Measurements from ENCODE around the gene CCDC88C. TPM values are rescaled to one million over a fixed set of nuclear protein-coding genes. Genes with fewer than 3 reads are reported as not detected.
"Not testable (repeated sequence)": the region's sequence is repeated elsewhere in the genome, so short reads cannot be mapped to it uniquely, and the experiment has no call there.

Gene CCDC88C
- polyA plus RNA-seq, 3 donors from 2014 or later = 19.5 to 58.2 (median 21.2) TPM

DNA sequence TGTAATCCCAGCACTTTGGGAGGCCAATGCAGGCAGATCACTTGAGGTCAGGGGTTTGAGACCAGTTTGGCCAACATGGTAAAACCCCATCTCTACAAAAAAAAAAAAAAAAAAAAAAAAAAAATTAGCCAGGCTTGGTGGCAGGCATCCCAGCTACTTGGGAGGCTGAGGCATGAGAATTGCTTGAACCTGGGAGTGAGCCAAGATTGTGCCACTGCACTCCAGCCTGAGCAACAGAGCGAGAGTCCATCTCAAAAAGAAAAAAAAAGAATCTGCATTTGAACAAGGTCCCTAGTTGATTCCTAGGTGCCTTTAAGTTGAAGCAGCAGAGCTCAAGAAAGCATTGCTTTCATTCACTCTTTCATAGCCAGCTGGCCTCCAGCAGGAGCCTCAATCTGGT, 11.3 kb upstream of the CCDC88C start:
- DNase-seq; H3K36me3 Mint-ChIP-seq; H3K4me3 Mint-ChIP-seq; H3K27ac Mint-ChIP-seq; H3K9me3 Mint-ChIP-seq; H3K27me3 Mint-ChIP-seq (ENCODE audit: low read depth in 3 of 3): not testable (repeated sequence)
- peaks cover 11 to 13% of the 10 kb centered on the region in 2 donors for H3K4me1 Mint-ChIP-seq

DNA sequence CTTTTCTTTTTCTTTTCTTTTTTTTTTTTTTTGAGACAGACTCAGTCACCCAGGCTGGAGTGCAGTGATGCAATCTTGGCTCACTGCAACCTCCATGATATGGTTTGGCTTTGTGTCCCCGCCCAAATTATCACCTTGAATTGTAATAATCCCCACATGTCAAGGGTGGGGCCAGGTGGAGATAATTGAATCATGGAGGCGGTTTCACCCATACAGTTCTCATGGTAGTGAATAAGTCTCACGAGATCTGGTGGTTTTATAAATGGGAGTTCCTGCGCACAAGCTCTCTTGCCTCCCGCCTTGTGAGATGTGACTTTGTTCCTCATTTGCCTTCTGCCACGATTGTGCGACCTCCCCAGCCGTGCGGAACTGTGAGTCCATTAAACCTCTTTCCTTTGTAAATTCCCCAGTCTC, 7.9 kb upstream of the CCDC88C start:
- not testable (repeated sequence) for H3K36me3 Mint-ChIP-seq; DNase-seq; H3K27me3 Mint-ChIP-seq (ENCODE audit: low read depth in 3 of 3); H3K27ac Mint-ChIP-seq; H3K4me3 Mint-ChIP-seq; H3K9me3 Mint-ChIP-seq
- peaks cover 11 to 13% of the 10 kb centered on the region in 2 donors for H3K4me1 Mint-ChIP-seq

DNA sequence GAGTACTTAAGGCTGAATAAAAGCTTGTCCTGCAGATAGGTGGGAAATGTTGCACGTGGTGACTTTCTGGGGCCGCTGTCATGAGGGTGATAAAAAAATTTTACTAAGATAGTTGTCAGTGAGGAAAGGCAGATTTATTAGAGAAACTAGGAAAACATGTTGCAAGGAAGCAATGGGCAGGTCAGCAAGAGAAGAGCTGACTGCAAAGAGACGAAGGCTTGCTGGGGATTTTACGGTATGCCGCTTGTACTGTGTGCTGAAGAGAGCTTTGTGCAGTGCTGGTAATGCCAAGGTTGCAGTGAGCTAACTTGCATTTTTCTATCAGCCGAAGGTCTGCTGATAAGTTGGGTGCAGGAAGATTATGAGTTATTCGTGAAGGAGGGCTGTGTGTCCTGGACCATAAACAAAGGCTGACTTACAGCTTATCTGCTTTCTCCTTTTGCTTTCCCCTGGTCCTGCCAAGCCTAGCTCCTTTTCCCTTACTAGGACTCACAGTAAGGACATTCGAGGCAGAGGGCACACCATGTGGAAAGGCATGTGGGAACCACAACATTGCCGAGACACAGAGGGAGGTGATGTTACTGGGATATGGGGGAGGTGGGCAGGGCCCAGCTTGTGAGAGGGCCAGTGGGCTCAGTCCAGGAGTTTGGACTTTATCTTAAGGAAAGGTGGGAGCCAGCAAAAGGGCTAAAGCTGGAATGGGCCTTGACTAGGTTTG, 7.4 kb upstream of the CCDC88C start:
- Mint-ChIP-seq H3K36me3 (peaks cover 0 to 3% (median 0%) of the 10 kb centered on the region in 3 donors), H3K27me3 (ENCODE audit: low read depth in 3 of 3) (peaks cover 0 to 4% (median 1%) of the 10 kb centered on the region in 3 donors), H3K4me3 (no peak overlapping the region), H3K9me3 (no peaks in the 10 kb centered on the region), H3K4me1 (peaks cover 11 to 13% of the 10 kb centered on the region in 2 donors), H3K27ac (no peak overlapping the region)
- DNase-seq = no peak

DNA sequence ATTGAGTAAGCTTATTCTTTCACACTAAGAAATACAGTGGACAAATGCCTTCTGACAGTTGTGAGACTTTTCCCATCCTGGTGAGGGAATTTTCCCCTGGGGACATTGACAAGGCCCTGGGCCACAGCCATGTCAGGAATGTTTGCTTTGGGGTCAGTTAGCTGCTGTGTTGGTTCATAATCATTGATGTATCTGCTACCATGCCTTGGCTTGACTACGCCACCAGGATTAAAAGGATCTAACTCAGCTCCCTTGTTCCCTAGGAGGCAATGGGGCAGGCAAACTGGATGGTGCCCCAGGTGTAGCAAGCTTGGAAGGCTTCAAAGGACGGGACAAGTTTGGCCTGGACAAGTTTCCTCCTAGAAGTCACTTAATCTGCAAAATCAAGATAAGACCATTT, 3.1 kb upstream of the CCDC88C start:
- H3K27ac Mint-ChIP-seq = no peak overlapping the region
- H3K27me3 Mint-ChIP-seq (ENCODE audit: low read depth in 3 of 3) = peaks cover 9 to 23% (median 18%) of the 10 kb centered on the region in 3 donors
- DNase-seq = no peak
- no peak overlapping the region for H3K4me3 Mint-ChIP-seq
- H3K36me3 Mint-ChIP-seq = peaks cover 5 to 7% (median 6%) of the 10 kb centered on the region in 3 donors
- H3K4me1 Mint-ChIP-seq = peaks cover 18 to 21% of the 10 kb centered on the region in 2 donors
- no peaks in the 10 kb centered on the region for H3K9me3 Mint-ChIP-seq

DNA sequence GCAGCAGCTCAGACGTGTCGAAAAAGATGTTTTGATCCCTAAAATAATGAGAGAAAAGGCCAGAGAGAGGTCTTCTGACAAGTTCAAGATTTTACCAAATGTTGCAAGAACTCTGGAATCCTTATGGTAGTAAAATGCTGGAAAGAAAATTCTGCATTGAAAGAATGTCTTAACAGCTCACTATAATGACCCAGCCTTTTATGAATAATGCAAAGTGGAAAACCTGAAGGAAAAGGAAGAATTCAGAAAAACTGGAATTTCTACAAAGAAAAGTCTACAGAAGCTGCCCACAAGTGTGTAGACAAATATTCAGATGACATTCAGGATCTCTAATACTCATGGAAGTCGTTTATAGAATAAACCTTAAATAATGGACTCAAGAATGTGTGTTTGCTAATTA, 1.8 kb upstream of the CCDC88C start:
- H3K4me1 Mint-ChIP-seq = peaks cover 28 to 33% of the 10 kb centered on the region in 2 donors
- H3K27me3 Mint-ChIP-seq (ENCODE audit: low read depth in 3 of 3) = peaks cover 14 to 27% (median 27%) of the 10 kb centered on the region in 3 donors
- peak overlapping the region in 4 of 5 donors; percentile 74 to 83 (median 80) for H3K4me3 Mint-ChIP-seq
- no peaks in the 10 kb centered on the region for H3K9me3 Mint-ChIP-seq
- DNase-seq = no peak
- H3K27ac Mint-ChIP-seq = peak overlapping the region; percentile 68 to 92 (median 80)
- peaks cover 4 to 16% (median 14%) of the 10 kb centered on the region in 3 donors for H3K36me3 Mint-ChIP-seq

DNA sequence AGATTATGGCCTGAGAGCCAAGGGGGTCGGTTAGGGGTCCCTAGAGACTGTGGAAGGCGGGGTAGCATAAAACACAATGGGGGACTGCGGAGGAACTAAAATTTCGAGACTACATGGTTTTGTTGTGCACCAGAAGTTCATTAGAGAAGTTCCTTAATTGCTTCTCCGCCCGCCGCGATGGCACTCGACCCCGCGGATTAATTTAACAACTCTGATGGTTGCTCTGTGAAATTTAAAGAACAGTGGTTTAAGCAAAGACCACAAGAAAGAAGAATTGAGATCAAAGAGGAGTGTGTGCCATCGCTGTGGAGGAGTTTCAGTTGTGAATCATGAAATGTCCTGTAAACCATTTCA, 1.4 kb upstream of the CCDC88C start:
- Mint-ChIP-seq H3K36me3 (peaks cover 4 to 21% (median 16%) of the 10 kb centered on the region in 3 donors), H3K9me3 (no peaks in the 10 kb centered on the region), H3K27me3 (ENCODE audit: low read depth in 3 of 3) (peaks cover 14 to 30% (median 27%) of the 10 kb centered on the region in 3 donors), H3K4me1 (peaks cover 33 to 37% of the 10 kb centered on the region in 2 donors), H3K27ac (peak overlapping the region; percentile 68 to 92 (median 80)), H3K4me3 (peak overlapping the region; percentile 73 to 83 (median 78))
- no peak for DNase-seq

DNA sequence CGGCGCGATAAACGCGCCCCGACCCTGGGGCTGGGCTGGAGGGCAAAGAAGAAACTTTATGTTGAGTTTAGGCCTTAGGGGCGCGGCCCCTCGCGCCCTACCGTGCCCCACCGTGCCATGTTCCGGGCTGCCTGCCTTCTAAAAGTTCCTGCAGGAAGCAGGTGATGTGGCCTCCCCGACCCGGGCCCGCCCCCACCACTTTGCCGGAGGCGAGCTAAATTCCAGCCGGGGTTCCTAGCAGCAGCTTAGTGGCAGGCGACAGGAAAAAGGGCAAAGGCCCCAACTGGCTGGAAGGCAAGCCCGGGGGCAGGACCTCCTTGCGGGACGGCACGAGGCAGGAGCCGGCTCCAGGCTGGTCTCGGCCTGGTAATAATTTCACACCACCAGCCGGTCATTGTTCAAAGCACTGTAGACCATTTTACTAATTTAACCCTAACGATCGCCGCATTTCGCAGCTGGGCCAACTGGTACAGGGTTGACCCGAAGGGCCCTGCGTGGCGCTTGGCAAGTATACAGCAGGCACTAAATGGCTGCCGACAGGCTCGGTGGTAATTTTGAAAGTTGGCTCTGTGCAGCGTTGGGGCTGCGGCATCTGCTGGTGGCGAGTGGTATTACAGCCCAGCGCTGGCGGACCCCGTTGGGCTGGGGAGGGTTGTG, 895 bp upstream of the CCDC88C start:
- no peaks in the 10 kb centered on the region for H3K9me3 Mint-ChIP-seq
- H3K4me3 Mint-ChIP-seq = peak overlapping the region; percentile 73 to 83 (median 78)
- DNase-seq = peak; percentile 77 to 80 (median 79)
- peaks cover 8 to 25% (median 20%) of the 10 kb centered on the region in 3 donors for H3K36me3 Mint-ChIP-seq
- H3K27ac Mint-ChIP-seq = peak overlapping the region; percentile 68 to 92 (median 80)
- peaks cover 14 to 30% (median 27%) of the 10 kb centered on the region in 3 donors for H3K27me3 Mint-ChIP-seq (ENCODE audit: low read depth in 3 of 3)
- peaks cover 38 to 42% of the 10 kb centered on the region in 2 donors for H3K4me1 Mint-ChIP-seq

DNA sequence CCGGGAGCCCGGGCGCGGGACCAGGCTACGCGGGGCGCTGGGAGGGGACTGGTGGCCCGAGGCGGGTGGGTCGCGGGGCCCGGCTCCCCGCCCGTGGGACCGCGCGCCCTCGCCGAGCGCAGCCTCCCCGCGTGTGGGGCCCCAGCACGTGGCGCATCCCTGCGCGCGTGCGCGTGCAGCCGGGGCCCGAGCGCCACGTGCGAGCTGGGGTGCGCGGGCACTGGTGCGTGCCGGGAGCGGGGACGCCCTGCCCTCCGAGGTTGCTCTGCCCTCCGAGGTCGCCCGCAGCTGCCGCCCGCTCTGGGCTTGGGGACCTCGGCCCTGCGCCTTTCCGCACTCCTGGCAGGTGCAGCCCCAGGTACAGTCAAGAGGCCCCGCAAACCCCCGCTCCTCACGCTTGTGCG, 365 bp upstream of the CCDC88C start:
- Mint-ChIP-seq H3K4me3 (peak overlapping the region; percentile 73 to 83 (median 78)), H3K27me3 (ENCODE audit: low read depth in 3 of 3) (peaks cover 14 to 30% (median 27%) of the 10 kb centered on the region in 3 donors), H3K27ac (peak overlapping the region in 1 of 6 donors; percentile 83), H3K9me3 (no peaks in the 10 kb centered on the region), H3K36me3 (peaks cover 12 to 25% (median 20%) of the 10 kb centered on the region in 3 donors), H3K4me1 (peaks cover 43 to 48% of the 10 kb centered on the region in 2 donors)
- DNase-seq = peak; percentile 79 to 83 (median 83)

DNA sequence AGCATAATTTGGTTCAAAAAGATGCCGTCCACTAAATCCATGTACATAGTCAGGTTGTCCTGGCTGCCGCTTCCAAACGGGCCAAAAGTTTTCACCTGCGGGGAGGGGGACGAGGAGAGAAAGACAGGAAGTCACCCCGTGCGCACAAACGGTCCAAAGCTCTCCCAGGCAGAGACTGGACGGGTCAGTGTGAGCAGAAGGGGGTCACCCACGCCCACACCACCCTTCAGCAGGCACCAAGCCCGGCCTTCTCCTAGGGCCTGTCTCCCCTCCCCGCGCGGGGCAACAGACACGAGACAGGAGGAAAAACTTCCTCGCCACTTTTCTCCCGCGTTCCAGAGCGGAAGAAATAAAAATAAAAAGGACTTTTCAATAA, 888 bp downstream of the CCDC88C start:
- Mint-ChIP-seq H3K27ac (peak overlapping the region; percentile 98 to 100 (median 99)), H3K4me3 (peak overlapping the region; percentile 98 to 100 (median 99)), H3K9me3 (no peaks in the 10 kb centered on the region), H3K4me1 (peaks cover 53 to 60% of the 10 kb centered on the region in 2 donors), H3K27me3 (ENCODE audit: low read depth in 3 of 3) (peaks cover 14 to 30% (median 27%) of the 10 kb centered on the region in 3 donors), H3K36me3 (peaks cover 16 to 25% (median 20%) of the 10 kb centered on the region in 3 donors)
- DNase-seq = no peak

DNA sequence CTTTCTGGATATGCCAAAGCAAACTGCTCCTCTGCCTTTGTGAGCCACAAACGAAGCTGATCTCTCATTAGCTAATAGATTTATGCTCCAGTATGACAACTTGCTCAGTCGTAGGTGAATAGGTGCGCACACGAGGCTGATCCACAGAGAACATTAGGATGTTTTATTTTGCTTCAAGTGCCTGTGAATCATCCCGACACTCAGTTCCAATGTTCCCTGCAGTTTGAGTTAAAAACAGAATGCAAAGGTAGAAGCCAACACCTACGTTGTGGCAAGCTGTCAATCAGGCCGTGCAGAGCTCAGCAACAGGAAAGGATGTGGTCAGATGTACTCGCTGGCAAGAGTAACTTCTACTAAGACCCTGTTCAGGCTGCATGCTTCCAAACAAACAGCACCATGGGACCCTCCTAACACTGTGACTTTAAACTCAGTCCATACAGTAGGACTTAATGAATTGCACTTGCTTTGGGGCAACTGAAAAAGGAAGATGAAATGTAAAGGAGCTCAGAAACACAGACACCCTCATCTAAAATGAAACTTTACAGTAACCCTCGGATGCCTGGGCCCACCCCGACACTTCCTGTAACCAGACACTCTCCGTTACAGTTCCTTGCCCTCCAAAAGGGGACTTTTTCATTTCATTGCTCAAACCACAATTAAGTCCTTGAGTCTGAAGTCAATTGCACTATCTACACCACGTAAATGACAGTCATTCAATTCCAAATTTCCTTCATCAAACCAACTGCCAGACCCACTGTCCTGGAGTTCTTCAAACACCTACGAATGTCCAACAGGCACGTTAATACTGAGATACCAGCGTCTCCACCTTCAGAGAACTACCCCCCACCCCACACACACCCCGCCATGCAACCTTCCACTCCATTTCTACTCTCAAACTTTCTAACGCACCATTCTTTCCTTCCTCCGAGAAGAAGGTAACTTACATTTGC, 1.6 kb downstream of the CCDC88C start:
- no peaks in the 10 kb centered on the region for H3K9me3 Mint-ChIP-seq
- H3K27me3 Mint-ChIP-seq (ENCODE audit: low read depth in 3 of 3) = peaks cover 14 to 30% (median 27%) of the 10 kb centered on the region in 3 donors
- peak overlapping the region; percentile 98 to 100 (median 99) for H3K4me3 Mint-ChIP-seq
- peak; percentile 82 to 84 (median 83) for DNase-seq
- peaks cover 60 to 67% of the 10 kb centered on the region in 2 donors for H3K4me1 Mint-ChIP-seq
- peaks cover 18 to 28% (median 23%) of the 10 kb centered on the region in 3 donors for H3K36me3 Mint-ChIP-seq
- peak overlapping the region; percentile 98 to 100 (median 99) for H3K27ac Mint-ChIP-seq

DNA sequence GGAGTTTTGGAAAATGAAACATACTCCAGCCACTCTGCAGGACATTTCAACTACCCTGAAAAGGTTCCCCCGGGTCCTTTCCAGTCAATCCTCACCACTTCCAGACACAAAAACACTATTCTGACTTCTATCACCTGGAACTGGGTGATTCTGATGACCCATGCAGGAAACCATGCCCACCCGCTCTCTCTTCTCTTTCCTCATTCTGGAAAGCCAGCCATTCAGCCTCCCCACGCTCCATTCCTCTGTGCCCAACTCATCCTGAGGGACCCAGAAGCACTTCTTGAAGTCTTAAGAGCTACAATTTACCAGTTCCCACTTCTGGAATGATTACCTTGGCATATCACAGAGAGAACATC, 3.2 kb downstream of the CCDC88C start:
- H3K27ac Mint-ChIP-seq = peak overlapping the region; percentile 98 to 100 (median 99)
- H3K27me3 Mint-ChIP-seq (ENCODE audit: low read depth in 3 of 3) = peaks cover 14 to 30% (median 27%) of the 10 kb centered on the region in 3 donors
- no peaks in the 10 kb centered on the region for H3K9me3 Mint-ChIP-seq
- no peak for DNase-seq
- peak overlapping the region; percentile 98 to 100 (median 99) for H3K4me3 Mint-ChIP-seq
- peaks cover 76 to 82% of the 10 kb centered on the region in 2 donors for H3K4me1 Mint-ChIP-seq
- peaks cover 19 to 42% (median 38%) of the 10 kb centered on the region in 3 donors for H3K36me3 Mint-ChIP-seq

DNA sequence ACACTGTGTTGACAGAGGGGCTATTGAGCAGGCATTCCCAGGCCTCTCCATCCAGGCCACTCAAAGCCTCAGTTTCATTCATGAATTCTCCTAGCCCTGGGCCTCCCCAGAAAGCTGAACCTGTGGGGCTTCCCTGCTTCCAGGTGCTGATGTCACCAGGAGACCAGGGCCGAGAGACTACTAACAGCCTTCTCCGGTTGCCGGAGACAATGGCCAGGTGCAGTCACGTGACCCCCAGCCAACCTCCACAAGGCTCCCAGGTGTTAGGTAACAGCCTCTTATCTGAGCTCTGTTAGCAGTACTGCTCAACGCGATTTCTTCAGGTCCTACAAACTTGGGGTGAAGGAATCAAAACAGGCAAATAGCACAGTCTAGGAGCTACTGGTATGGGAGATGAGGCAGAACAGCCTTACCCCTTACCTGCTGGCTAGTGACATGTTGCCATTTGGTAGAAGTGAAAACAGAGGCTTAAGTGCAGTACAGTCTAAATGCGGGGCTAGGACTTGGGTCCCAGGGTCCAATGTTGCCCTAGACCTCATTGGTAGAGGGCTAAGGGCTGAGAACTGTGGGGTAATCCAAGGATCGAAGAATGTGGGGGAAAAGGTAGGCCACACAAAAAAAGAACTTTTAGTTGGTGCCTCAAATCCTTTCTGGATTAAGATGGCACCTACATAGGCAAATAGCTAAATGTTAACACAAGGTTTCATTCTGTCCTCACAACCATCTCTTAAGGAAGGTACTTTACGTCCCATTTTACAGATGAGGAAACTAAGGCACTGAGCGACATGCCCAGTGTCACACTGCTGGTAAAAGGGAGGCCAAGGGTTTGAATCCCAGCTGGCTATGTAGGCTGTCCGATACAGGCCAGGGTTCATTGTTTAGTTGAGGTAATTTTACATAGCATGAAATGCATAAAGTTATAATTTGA, 3.8 kb downstream of the CCDC88C start:
- peaks cover 19 to 44% (median 38%) of the 10 kb centered on the region in 3 donors for H3K36me3 Mint-ChIP-seq
- DNase-seq = no peak
- H3K9me3 Mint-ChIP-seq = no peaks in the 10 kb centered on the region
- H3K27me3 Mint-ChIP-seq (ENCODE audit: low read depth in 3 of 3) = peaks cover 14 to 30% (median 23%) of the 10 kb centered on the region in 3 donors
- peaks cover 74 to 81% of the 10 kb centered on the region in 2 donors for H3K4me1 Mint-ChIP-seq
- peak overlapping the region; percentile 98 to 100 (median 99) for H3K4me3 Mint-ChIP-seq
- H3K27ac Mint-ChIP-seq = peak overlapping the region; percentile 98 to 100 (median 99)

Data from immature natural killer cell (primary cell).